HepG2 (cell line): ENCODE measurements around the gene ADAMTS13. TPM values are rescaled to one million over a fixed set of nuclear protein-coding genes. Genes with fewer than 3 reads are reported as not detected.

Source experiments
- ATM ChIP-seq: fragments of 450-650 bp; IDR thresholded peaks from 2 replicates; pipeline ENCODE4 v1.7.1; 2017; ENCODE audit warnings: mild to moderate bottlenecking, borderline replicate concordance
- CBX1 ChIP-seq: IDR thresholded peaks from one replicate; pipeline ENCODE4 v1.6.1; 2016; ENCODE audit warnings: antibody characterized with exemption, low read depth
- EEA1 ChIP-seq: sonication (generic); formaldehyde crosslinking; IDR thresholded peaks from 2 replicates; pipeline ENCODE4 v1.5.1; 2020; ENCODE audit warnings: mild to moderate bottlenecking, missing genetic modification reagents, borderline replicate concordance
- GATAD1 ChIP-seq: IDR thresholded peaks from 2 replicates; pipeline ENCODE4 v1.6.1; 2016; ENCODE audit warnings: missing genetic modification reagents, missing compliant biosample characterization
- GPBP1L1 ChIP-seq: sonication (generic); formaldehyde crosslinking; IDR thresholded peaks from 2 replicates; pipeline ENCODE4 v1.5.0; 2020; ENCODE audit warnings: mild to moderate bottlenecking, missing genetic modification reagents
- HNF1A ChIP-seq, 2 experiments: sonication (generic) in 1 of 2; formaldehyde crosslinking in 1 of 2; IDR thresholded peaks; 2 replicates each; pipeline versions ENCODE4 v1.4.0 to v1.6.1; 2016 to 2020; ENCODE audit warnings: borderline replicate concordance in 1 of 2, low read depth in 1 of 2, mild to moderate bottlenecking in 1 of 2, missing genetic modification reagents in 1 of 2
- HOXA3 ChIP-seq: sonication (generic); formaldehyde crosslinking; IDR thresholded peaks from 2 replicates; pipeline ENCODE4 v1.5.0; 2020; ENCODE audit warnings: missing genetic modification reagents
- TAF1 ChIP-seq: sonication (generic); formaldehyde crosslinking; IDR thresholded peaks from 2 replicates; pipeline ENCODE4 v1.4.0; 2020; ENCODE audit warnings: missing genetic modification reagents
- TEAD2 ChIP-seq: sonication (generic); formaldehyde crosslinking; IDR thresholded peaks from 2 replicates; pipeline ENCODE4 v1.9.0; 2021; ENCODE audit warnings: missing genetic modification reagents
- TRIM24 ChIP-seq: sonication (generic); formaldehyde crosslinking; IDR thresholded peaks from 2 replicates; pipeline ENCODE4 v1.8.0; 2022; ENCODE audit warnings: mild to moderate bottlenecking, missing genetic modification reagents
- UBTF ChIP-seq: sonication (generic); formaldehyde crosslinking; IDR thresholded peaks from 2 replicates; pipeline ENCODE4 v1.4.0; 2020; ENCODE audit warnings: mild to moderate bottlenecking, missing genetic modification reagents
- USF2 ChIP-seq, 2 experiments: sonication (generic) in 1 of 2; formaldehyde crosslinking in 1 of 2; IDR thresholded peaks; 2 replicates each; pipeline versions ENCODE4 v1.5.1 to v1.6.1; 2011 to 2020; ENCODE audit warnings: borderline replicate concordance in 1 of 2, low read depth in 1 of 2, low read length in 1 of 2, mild to moderate bottlenecking in 1 of 2, missing genetic modification reagents in 1 of 2, moderate library complexity in 1 of 2
- YEATS4 ChIP-seq: sonication (generic); formaldehyde crosslinking; IDR thresholded peaks from 2 replicates; pipeline ENCODE4 v1.4.0; 2020; ENCODE audit warnings: missing genetic modification reagents, borderline replicate concordance
- ZBTB20 ChIP-seq: sonication (generic); formaldehyde crosslinking; IDR thresholded peaks from 2 replicates; pipeline ENCODE4 v1.8.1; 2023; ENCODE audit warnings: missing genetic modification reagents, low read depth, mild to moderate bottlenecking, borderline replicate concordance
- ZNF160 ChIP-seq: sonication (generic); formaldehyde crosslinking; IDR thresholded peaks from 2 replicates; pipeline ENCODE4 v1.8.0; 2022; ENCODE audit warnings: mild to moderate bottlenecking, inconsistent platforms, missing genetic modification reagents
- ZNF224 ChIP-seq: sonication (generic); formaldehyde crosslinking; IDR thresholded peaks from 2 replicates; pipeline ENCODE4 v1.5.0; 2020; ENCODE audit warnings: mild to moderate bottlenecking, missing genetic modification reagents
- ZNF263 ChIP-seq: sonication (generic); formaldehyde crosslinking; IDR thresholded peaks from 2 replicates; pipeline ENCODE4 v1.4.0; 2020; ENCODE audit warnings: missing genetic modification reagents
- ZNF354B ChIP-seq: sonication (generic); formaldehyde crosslinking; IDR thresholded peaks from 2 replicates; pipeline ENCODE4 v1.8.0; 2022; ENCODE audit warnings: mild to moderate bottlenecking, missing genetic modification reagents
- polyA plus RNA-seq, 8 experiments: library from polyadenylated mRNA; depleted of rRNA in 3 of 8; stranded (reverse) in 7 of 8; unstranded in 1 of 8; fragments of >200 nt; fragmentation: Illumina TruSeq in 4 of 8; extraction: Trizol in 4 of 8; gene quantifications; 2 replicates each; pipeline versions ENCODE4 v1.2.1 to v1.2.3, GENCODE V29; 2011 to 2016; ENCODE audit warnings: low read depth in 4 of 8, missing spikeins in 1 of 8, mixed read lengths in 1 of 8; ENCODE audit not compliant: insufficient read depth in 1 of 8
- total RNA-seq, 5 experiments: library from RNA; depleted of rRNA; stranded (reverse); fragments of >200 nt; fragmentation: Illumina TruSeq; extraction: Trizol; gene quantifications; 2 replicates each; pipeline ENCODE4 v1.2.3, GENCODE V29; 2016; ENCODE audit warnings: low read depth in 1 of 5

Gene ADAMTS13
- total and polyA plus RNA-seq, 2 of the 13 experiments (the other 11 are each of a cell fraction or from before 2014, with no cell fraction given) = 0.91 to 4.5 TPM

- TF ChIP-seq UBTF (CRISPR knock-in tag) (no peak), GATAD1 (peak; percentile 9; the same call in 1 of the 2 replicates), USF2 (IDR thresholded peaks at IDR 0.05; ENCODE audit: low read depth, low read length) (no peak), USF2 (CRISPR knock-in tag; IDR thresholded peaks at IDR 0.05; ENCODE audit: borderline replicate concordance) (no peak), CBX1 (no peak), TRIM24 (no peak), EEA1 (no peak), YEATS4 (CRISPR knock-in tag) (no peak), GPBP1L1 (no peak), ZNF354B (CRISPR knock-in tag) (no peak), ZNF160 (CRISPR knock-in tag) (no peak), HOXA3 (peak; percentile 41; the same call in 1 of the 2 replicates), ZNF224 (CRISPR knock-in tag) (no peak), ATM (no peak), ZNF263 (CRISPR knock-in tag) (no peak), HNF1A (IDR thresholded peaks at IDR 0.05; ENCODE audit: low read depth) (no peak), HNF1A (CRISPR knock-in tag; IDR thresholded peaks at IDR 0.05; ENCODE audit: borderline replicate concordance) (no peak), TEAD2 (CRISPR knock-in tag) (no peak), ZBTB20 (CRISPR knock-in tag) (no peak), TAF1 (CRISPR knock-in tag) (no peak)
Observed at GRCh38 chr9:133458643-133459312, 36.6 kb downstream of the ADAMTS13 start (continued).
